HepG2 (cell line): ENCODE data around the gene KRT36.

Experiments
- DMAP1 ChIP-seq: IDR thresholded peaks from 2 replicates; pipeline ENCODE4 v1.6.1; 2016
- EZH2 ChIP-seq: conservative IDR thresholded peaks from 2 replicates; pipeline ENCODE4 v1.6.1; 2012; ENCODE audit warnings: mild to moderate bottlenecking, low read depth, low read length, moderate library complexity
- NFYB ChIP-seq: sonication (generic); formaldehyde crosslinking; IDR thresholded peaks from 2 replicates; pipeline ENCODE4 v1.4.0; 2020; ENCODE audit warnings: missing genetic modification reagents
- TARDBP ChIP-seq: sonication (generic); formaldehyde crosslinking; IDR thresholded peaks from 2 replicates; pipeline ENCODE4 v1.8.0; 2022; ENCODE audit warnings: mild to moderate bottlenecking, missing genetic modification reagents
- TBL1XR1 ChIP-seq: fragments of 150-350 bp; IDR thresholded peaks from 2 replicates; pipeline ENCODE4 v1.6.1; 2014; ENCODE audit warnings: borderline replicate concordance, low read length; ENCODE audit not compliant: partially characterized antibody
- YY1 ChIP-seq: IDR thresholded peaks from 2 replicates; pipeline ENCODE4 v1.6.1; 2011; ENCODE audit warnings: low read length, low read depth, moderate library complexity, mild to moderate bottlenecking; ENCODE audit not compliant: insufficient read depth, insufficient replicate concordance
- ZBTB33 ChIP-seq: sonication (generic); formaldehyde crosslinking; IDR thresholded peaks from 2 replicates; pipeline ENCODE4 v1.4.0; 2020; ENCODE audit warnings: missing genetic modification reagents
- ZNF10 ChIP-seq: sonication (generic); formaldehyde crosslinking; IDR thresholded peaks from 2 replicates; pipeline ENCODE4 v1.4.0; 2020; ENCODE audit warnings: mild to moderate bottlenecking, low read depth, missing genetic modification reagents, borderline replicate concordance
- ZNF891 ChIP-seq: sonication (generic); formaldehyde crosslinking; IDR thresholded peaks from 2 replicates; pipeline ENCODE4 v1.5.0; 2020; ENCODE audit warnings: mild to moderate bottlenecking, missing genetic modification reagents

- TF ChIP-seq NFYB (CRISPR knock-in tag), result no peak
- TF ChIP-seq TARDBP (CRISPR knock-in tag), result no peak
- no peak for TF ChIP-seq ZNF891
- no peak for TF ChIP-seq ZNF10 (CRISPR knock-in tag)
- TF ChIP-seq EZH2, result no peak
- no peak for TF ChIP-seq ZBTB33 (CRISPR knock-in tag)
- no peak for TF ChIP-seq DMAP1
- no peak for TF ChIP-seq TBL1XR1
- TF ChIP-seq YY1, result no peak
Observed at GRCh38 chr17:41538565-41538991, 48.9 kb upstream of the KRT36 start.
